ENCODE results near the gene NBR1.

- TF ChIP-seq POLR2AphosphoS5 (IDR thresholded peaks at IDR 0.05; ENCODE audit: low read depth, low read length) (no peak), TAF1 (IDR thresholded peaks at IDR 0.05; ENCODE audit: low read depth, low read length) (no peak), POLR2A (IDR thresholded peaks at IDR 0.05; ENCODE audit: low read depth, low read length) (no peak)
Observed at GRCh38 chr17:43155666-43156065, 15.3 kb upstream of the NBR1 start.

Data from GM12891 (cell line).